HCT116 (cell line): ENCODE measurements around the gene YDJC. TPM values are rescaled to one million over a fixed set of nuclear protein-coding genes. Genes with fewer than 3 reads are reported as not detected.

ENCODE experiments used
- ATAC-seq: fragments of 200-7000 bp; cut with Tn5 transposase; 2 replicates; pipeline ENCODE4 v1.9.1; 2020; ENCODE audit warnings: mild to moderate bottlenecking, moderate library complexity
- BruUV-seq: library from RNA; stranded (reverse); fragments of 400-500 nt; replicated peaks from 2 replicates; lab custom pipeline; 2021; lab: Mats Ljungman, UMichigan
- CTCF ChIA-PET: fragments of 300-600 bp; sonication (Branson Sonifier 250); formaldehyde crosslinking; loops from one replicate; lab custom pipeline; 2021; ENCODE audit warnings: antibody characterized with exemption; lab: Charles Lee
- POLR2A ChIA-PET: fragments of 300-600, 350-600 bp; sonication (Branson Sonifier 250); formaldehyde crosslinking; loops from one replicate; lab custom pipeline; 2021; ENCODE audit warnings: antibody characterized with exemption; lab: Charles Lee
- RAD21 ChIA-PET, 2 experiments: fragments of 300-600 bp; sonication (Branson Sonifier 250); formaldehyde crosslinking; loops; one replicate each; lab custom pipeline; 2023; ENCODE audit warnings: low total read pairs in 2 of 2; ENCODE audit not compliant: uncharacterized antibody in 2 of 2, unreplicated experiment in 2 of 2, low non-redundant PET in 1 of 2; lab: Charles Lee
- DNase-seq: peaks from one replicate; pipeline ENCODE4 v3.0.0-alpha.2; 2010; ENCODE audit warnings: low read depth, low spot score
- H2AFZ ChIP-seq: fragments of 200-600 bp; shearing (Covaris generic), sonication (generic); 2 replicates; pipeline ENCODE4 v1.6.1; 2017; ENCODE audit warnings: low read depth, mixed run types, mixed read lengths, antibody characterized with exemption, low read length; ENCODE audit not compliant: poor library complexity, severe bottlenecking
- H3K27ac ChIP-seq: 2 replicates; pipeline ENCODE4 v1.5.1; 2012; ENCODE audit warnings: low read depth, low read length
- H3K27me3 ChIP-seq: fragments of 200-600 bp; sonication (generic); 2 replicates; pipeline ENCODE4 v1.6.1; 2016; ENCODE audit warnings: mixed run types, low read length, mixed read lengths; ENCODE audit not compliant: insufficient read depth
- H3K36me3 ChIP-seq, 2 experiments: fragments of 200-500 bp in 1 of 2; fragments of 200-600 bp in 1 of 2; sonication (Bioruptor generic) in 1 of 2; sonication (generic) in 1 of 2; 2 replicates each; pipeline versions ENCODE4 v1.5.1 to v1.6.1; 2014 to 2016; ENCODE audit warnings: low read length in 2 of 2, inconsistent platforms in 1 of 2, mixed read lengths in 1 of 2, mixed run types in 1 of 2; ENCODE audit not compliant: insufficient read depth in 2 of 2, control insufficient read depth in 1 of 2
- H3K4me1 ChIP-seq, 2 experiments: fragments of 200-600 bp in 1 of 2; sonication (generic) in 1 of 2; 2 replicates each; pipeline versions ENCODE4 v1.5.1 to v1.6.1; 2012 to 2017; ENCODE audit warnings: low read length in 2 of 2, inconsistent platforms in 1 of 2, mild to moderate bottlenecking in 1 of 2, mixed read lengths in 1 of 2, mixed run types in 1 of 2, moderate library complexity in 1 of 2; ENCODE audit not compliant: insufficient read depth in 2 of 2, control insufficient read depth in 1 of 2
- H3K4me2 ChIP-seq: fragments of 200-600 bp; sonication (generic); 2 replicates; pipeline ENCODE4 v1.6.1; 2017; ENCODE audit warnings: mixed run types, low read length, mixed read lengths
- H3K4me3 ChIP-seq, 2 experiments: fragments of 200-600 bp in 1 of 2; sonication (generic) in 1 of 2; replicated peaks in 1 of 2; 2 replicates each; pipeline ENCODE4 v1.5.1; 2011 to 2016; ENCODE audit warnings: low read length in 2 of 2, control low read depth in 1 of 2, low read depth in 1 of 2, mild to moderate bottlenecking in 1 of 2, mixed read lengths in 1 of 2, mixed run types in 1 of 2
- H3K79me2 ChIP-seq: fragments of 200-600 bp; sonication (generic); 2 replicates; pipeline ENCODE4 v1.6.1; 2017; ENCODE audit warnings: mild to moderate bottlenecking, mixed run types, low read length, moderate library complexity, mixed read lengths; ENCODE audit not compliant: insufficient read depth
- H3K9ac ChIP-seq: fragments of 200-600 bp; sonication (generic); 2 replicates; pipeline ENCODE4 v1.6.1; 2016; ENCODE audit warnings: low read length, mixed read lengths
- H3K9me2 ChIP-seq: fragments of 200-600 bp; sonication (generic), shearing (Covaris generic); 2 replicates; pipeline ENCODE4 v1.6.1; 2017; ENCODE audit warnings: mixed run types, mild to moderate bottlenecking, moderate library complexity; ENCODE audit not compliant: insufficient read depth
- H3K9me3 ChIP-seq, 2 experiments: fragments of 200-500 bp in 1 of 2; fragments of 200-600 bp in 1 of 2; sonication (Bioruptor generic) in 1 of 2; sonication (generic) in 1 of 2; 2 replicates each; pipeline ENCODE4 v1.6.1; 2014 to 2017; ENCODE audit warnings: low read length in 2 of 2, mixed read lengths in 2 of 2, inconsistent platforms in 1 of 2, low read depth in 1 of 2, mild to moderate bottlenecking in 1 of 2, mixed run types in 1 of 2, moderate library complexity in 1 of 2; ENCODE audit not compliant: control insufficient read depth in 1 of 2, insufficient read depth in 1 of 2
- H4K20me1 ChIP-seq: fragments of 200-600 bp; sonication (generic), shearing (Covaris generic); 2 replicates; pipeline ENCODE4 v1.6.1; 2017; ENCODE audit warnings: mixed run types, mild to moderate bottlenecking, moderate library complexity; ENCODE audit not compliant: insufficient read depth
- CBX3 ChIP-seq: IDR thresholded peaks from 2 replicates; pipeline ENCODE4 v1.6.1; 2012; ENCODE audit warnings: low read depth
- EGR1 ChIP-seq: IDR thresholded peaks from 2 replicates; pipeline ENCODE4 v1.6.1; 2012; ENCODE audit warnings: low read depth
- ELF1 ChIP-seq: IDR thresholded peaks from 2 replicates; pipeline ENCODE4 v1.6.1; 2012; ENCODE audit warnings: low read depth, borderline replicate concordance
- JUND ChIP-seq: IDR thresholded peaks from 2 replicates; pipeline ENCODE4 v1.6.1; 2012
- POLR2A ChIP-seq: IDR thresholded peaks from 2 replicates; pipeline ENCODE4 v1.7.0; 2011; ENCODE audit warnings: borderline replicate concordance; ENCODE audit not compliant: insufficient read depth, insufficient read length; ENCODE audit errors: extremely low read depth
- POLR2AphosphoS5 ChIP-seq: IDR thresholded peaks from 2 replicates; pipeline ENCODE4 v1.6.1; 2011; ENCODE audit warnings: mild to moderate bottlenecking, low read depth, low read length, moderate library complexity
- RAD21 ChIP-seq: IDR thresholded peaks from 2 replicates; pipeline ENCODE4 v1.6.1; 2012; ENCODE audit warnings: low read depth, mild to moderate bottlenecking
- SIN3A ChIP-seq: IDR thresholded peaks from 2 replicates; pipeline ENCODE4 v1.6.1; 2012; ENCODE audit warnings: low read depth
- SP1 ChIP-seq: IDR thresholded peaks from 2 replicates; pipeline ENCODE4 v1.6.1; 2012; ENCODE audit warnings: low read depth
- TCF7L2 ChIP-seq: IDR thresholded peaks from 2 replicates; pipeline ENCODE4 v1.7.0; 2011; ENCODE audit warnings: borderline replicate concordance, inconsistent platforms; ENCODE audit not compliant: insufficient read depth, insufficient read length; ENCODE audit errors: extremely low read depth
- YY1 ChIP-seq: IDR thresholded peaks from 2 replicates; pipeline ENCODE4 v1.6.1; 2011; ENCODE audit warnings: low read length, low read depth, moderate library complexity, mild to moderate bottlenecking; ENCODE audit not compliant: insufficient replicate concordance; ENCODE audit errors: extremely low read depth
- ZBTB33 ChIP-seq: IDR thresholded peaks from 2 replicates; pipeline ENCODE4 v1.6.1; 2011; ENCODE audit warnings: mild to moderate bottlenecking, low read length, moderate library complexity; ENCODE audit not compliant: insufficient replicate concordance; ENCODE audit errors: extremely low read depth
- ZNF274 ChIP-seq: fragments of 200-500 bp; sonication (Bioruptor generic); IDR thresholded peaks from 2 replicates; pipeline ENCODE4 v1.6.1; 2014; ENCODE audit warnings: mild to moderate bottlenecking, low read depth, low read length, inconsistent platforms
- intact Hi-C: fragments of 100-400 bp; cut with micrococcal nuclease; formaldehyde crosslinking; loops from 2 replicates; pipeline ENCODE4 v1.10.0; 2022
- total RNA-seq: library from RNA; stranded (reverse); gene quantifications from one replicate; pipeline ENCODE4 v1.2.1, GENCODE V29; 2021; ENCODE audit not compliant: unreplicated experiment
- TF ChIP-seq, protein P1 (sequence below): IDR thresholded peaks from 2 replicates; pipeline ENCODE4 v1.6.1; 2012; ENCODE audit warnings: low read depth
- TF ChIP-seq, protein P2 (sequence below): IDR thresholded peaks from 2 replicates; pipeline ENCODE4 v1.6.1; 2012
- TF ChIP-seq, protein P3 (sequence below), 3 experiments: fragments of 200-600 bp in 1 of 3; sonication (generic) in 1 of 3; IDR thresholded peaks in 2 of 3; conservative IDR thresholded peaks in 1 of 3; 2 replicates each; pipeline ENCODE4 v1.5.1; 2012 to 2017; ENCODE audit warnings: low read depth in 2 of 3, low read length in 2 of 3, antibody characterized with exemption in 1 of 3, borderline replicate concordance in 1 of 3, control low read depth in 1 of 3, mild to moderate bottlenecking in 1 of 3, mixed read lengths in 1 of 3, mixed run types in 1 of 3, moderate library complexity in 1 of 3; ENCODE audit not compliant: insufficient read depth in 1 of 3

Gene YDJC
- total RNA-seq, 1 experiment from 2014 or later = 78.3 TPM

- H2AFZ ChIP-seq = no peak overlapping the region
- no peaks in the 10 kb centered on the region for H3K9me3 ChIP-seq
- H3K4me1 ChIP-seq = peaks cover 0 to under 1% of the 10 kb centered on the region in 2 experiments; a peak in 2 of 4 replicates
- ChIA-PET POLR2A (interaction anchor here (0.8 to 1.0 kb wide), 2 partner anchors 15 to 27 kb away, joined by 3 read pairs; no protein-coding TSS in a partner anchor), CTCF (interaction anchor here (0.6 kb wide), 1 partner anchor 17 kb away, joined by 3 read pairs; no protein-coding TSS in a partner anchor), RAD21 (interaction anchor here in 1 of 2 experiments (0.7 kb wide), 1 partner anchor 549 kb away, joined by 4 read pairs; no protein-coding TSS in a partner anchor)
- H3K4me2 ChIP-seq = no peak overlapping the region
- peaks cover 93% of the 10 kb centered on the region for H3K79me2 ChIP-seq
- TF ChIP-seq ZBTB33 = no peak
- TF ChIP-seq SIN3A = no peak
- TF ChIP-seq, protein P1, sequence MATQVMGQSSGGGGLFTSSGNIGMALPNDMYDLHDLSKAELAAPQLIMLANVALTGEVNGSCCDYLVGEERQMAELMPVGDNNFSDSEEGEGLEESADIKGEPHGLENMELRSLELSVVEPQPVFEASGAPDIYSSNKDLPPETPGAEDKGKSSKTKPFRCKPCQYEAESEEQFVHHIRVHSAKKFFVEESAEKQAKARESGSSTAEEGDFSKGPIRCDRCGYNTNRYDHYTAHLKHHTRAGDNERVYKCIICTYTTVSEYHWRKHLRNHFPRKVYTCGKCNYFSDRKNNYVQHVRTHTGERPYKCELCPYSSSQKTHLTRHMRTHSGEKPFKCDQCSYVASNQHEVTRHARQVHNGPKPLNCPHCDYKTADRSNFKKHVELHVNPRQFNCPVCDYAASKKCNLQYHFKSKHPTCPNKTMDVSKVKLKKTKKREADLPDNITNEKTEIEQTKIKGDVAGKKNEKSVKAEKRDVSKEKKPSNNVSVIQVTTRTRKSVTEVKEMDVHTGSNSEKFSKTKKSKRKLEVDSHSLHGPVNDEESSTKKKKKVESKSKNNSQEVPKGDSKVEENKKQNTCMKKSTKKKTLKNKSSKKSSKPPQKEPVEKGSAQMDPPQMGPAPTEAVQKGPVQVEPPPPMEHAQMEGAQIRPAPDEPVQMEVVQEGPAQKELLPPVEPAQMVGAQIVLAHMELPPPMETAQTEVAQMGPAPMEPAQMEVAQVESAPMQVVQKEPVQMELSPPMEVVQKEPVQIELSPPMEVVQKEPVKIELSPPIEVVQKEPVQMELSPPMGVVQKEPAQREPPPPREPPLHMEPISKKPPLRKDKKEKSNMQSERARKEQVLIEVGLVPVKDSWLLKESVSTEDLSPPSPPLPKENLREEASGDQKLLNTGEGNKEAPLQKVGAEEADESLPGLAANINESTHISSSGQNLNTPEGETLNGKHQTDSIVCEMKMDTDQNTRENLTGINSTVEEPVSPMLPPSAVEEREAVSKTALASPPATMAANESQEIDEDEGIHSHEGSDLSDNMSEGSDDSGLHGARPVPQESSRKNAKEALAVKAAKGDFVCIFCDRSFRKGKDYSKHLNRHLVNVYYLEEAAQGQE = no peak
- TF ChIP-seq CBX3 = no peak
- TF ChIP-seq POLR2A = no peak
- no peak for TF ChIP-seq RAD21
- TF ChIP-seq YY1 = no peak
- TF ChIP-seq, protein P2, sequence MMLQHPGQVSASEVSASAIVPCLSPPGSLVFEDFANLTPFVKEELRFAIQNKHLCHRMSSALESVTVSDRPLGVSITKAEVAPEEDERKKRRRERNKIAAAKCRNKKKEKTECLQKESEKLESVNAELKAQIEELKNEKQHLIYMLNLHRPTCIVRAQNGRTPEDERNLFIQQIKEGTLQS = no peak
- TF ChIP-seq, protein P3, sequence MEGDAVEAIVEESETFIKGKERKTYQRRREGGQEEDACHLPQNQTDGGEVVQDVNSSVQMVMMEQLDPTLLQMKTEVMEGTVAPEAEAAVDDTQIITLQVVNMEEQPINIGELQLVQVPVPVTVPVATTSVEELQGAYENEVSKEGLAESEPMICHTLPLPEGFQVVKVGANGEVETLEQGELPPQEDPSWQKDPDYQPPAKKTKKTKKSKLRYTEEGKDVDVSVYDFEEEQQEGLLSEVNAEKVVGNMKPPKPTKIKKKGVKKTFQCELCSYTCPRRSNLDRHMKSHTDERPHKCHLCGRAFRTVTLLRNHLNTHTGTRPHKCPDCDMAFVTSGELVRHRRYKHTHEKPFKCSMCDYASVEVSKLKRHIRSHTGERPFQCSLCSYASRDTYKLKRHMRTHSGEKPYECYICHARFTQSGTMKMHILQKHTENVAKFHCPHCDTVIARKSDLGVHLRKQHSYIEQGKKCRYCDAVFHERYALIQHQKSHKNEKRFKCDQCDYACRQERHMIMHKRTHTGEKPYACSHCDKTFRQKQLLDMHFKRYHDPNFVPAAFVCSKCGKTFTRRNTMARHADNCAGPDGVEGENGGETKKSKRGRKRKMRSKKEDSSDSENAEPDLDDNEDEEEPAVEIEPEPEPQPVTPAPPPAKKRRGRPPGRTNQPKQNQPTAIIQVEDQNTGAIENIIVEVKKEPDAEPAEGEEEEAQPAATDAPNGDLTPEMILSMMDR (IDR thresholded peaks at IDR 0.05 in 2 of 3, conservative IDR thresholded peaks at IDR 0.05 in 1 of 3; ENCODE audit: borderline replicate concordance in 1 of 3, insufficient read depth in 1 of 3, low read depth in 2 of 3, low read length in 2 of 3) = no peak
- no peak for TF ChIP-seq EGR1
- TF ChIP-seq POLR2AphosphoS5 = no peak
- no peak for TF ChIP-seq SP1
- TF ChIP-seq ELF1 = no peak
- no peak for TF ChIP-seq JUND
- TF ChIP-seq TCF7L2 = no peak
- no peak for TF ChIP-seq ZNF274
- H3K27ac ChIP-seq = no peak overlapping the region
- ATAC-seq (no peak), DNase-seq (no peak)
- no peaks in the 10 kb centered on the region for H3K9me2 ChIP-seq
- H3K9ac ChIP-seq = no peak overlapping the region
- intact Hi-C loops = no loop called here
- BruUV-seq = no TSS peak
- no peak overlapping the region for H3K4me3 ChIP-seq
- H3K36me3 ChIP-seq = peaks cover 13 to 31% of the 10 kb centered on the region in 2 experiments
- no peaks in the 10 kb centered on the region for H3K27me3 ChIP-seq
- H4K20me1 ChIP-seq = peaks cover 14% of the 10 kb centered on the region; the same call in 1 of the 2 replicates
Observed at GRCh38 chr22:21613553-21614233, 16.1 kb downstream of the YDJC start.
